ENCODE results near the gene CAMTA1.

The CAMTA1 gene

DNA sequence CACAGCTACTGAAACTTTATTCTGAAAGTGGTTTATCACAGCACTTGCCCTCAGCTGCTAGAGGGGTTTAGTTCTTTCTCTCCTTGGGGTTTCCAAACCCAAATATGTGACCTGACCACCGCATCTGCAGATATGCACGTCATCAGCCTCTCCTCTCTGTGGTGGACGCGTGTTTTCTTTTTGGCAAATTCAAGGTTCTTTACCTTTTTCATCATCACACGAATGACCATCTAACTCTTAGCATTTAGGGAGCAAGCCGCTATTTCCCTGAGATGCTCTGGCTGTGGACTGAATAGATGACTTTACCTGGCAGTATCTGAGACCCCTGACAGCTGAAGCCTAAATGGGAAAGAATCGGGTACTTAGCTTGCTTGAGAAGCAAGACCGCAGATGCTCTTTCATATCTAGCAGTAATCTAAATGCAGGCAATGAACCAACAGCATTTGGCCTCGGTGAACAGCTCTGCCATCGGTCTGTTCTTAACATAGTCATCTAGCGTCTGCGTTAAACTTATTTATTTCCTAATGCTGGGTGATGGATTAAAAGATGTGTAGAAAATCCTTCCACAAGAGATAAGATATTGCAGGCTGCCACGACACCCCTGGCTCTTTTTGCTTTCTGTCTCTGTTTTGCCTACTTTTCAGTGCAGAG, 463.4 kb downstream of the CAMTA1 start:
- DNase-seq: no peak

DNA sequence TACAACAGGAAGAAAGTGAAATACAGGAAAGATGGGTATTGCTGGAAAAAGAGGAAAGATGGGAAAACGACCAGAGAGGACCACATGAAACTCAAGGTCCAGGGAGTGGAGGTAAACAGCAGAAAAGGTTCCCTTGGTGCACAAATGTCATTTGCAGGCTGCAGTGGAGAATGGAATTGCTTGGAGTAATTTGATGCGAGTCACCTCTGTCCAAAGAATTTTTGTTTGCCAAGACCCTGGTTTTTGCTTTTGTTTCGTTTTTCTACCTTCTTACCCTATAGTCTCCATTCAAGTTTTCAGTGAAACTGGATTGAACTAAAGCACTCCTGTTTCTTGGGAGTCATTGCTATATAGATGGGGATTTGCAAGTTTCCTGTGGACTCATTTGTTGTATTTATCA, 464.3 kb downstream of the CAMTA1 start:
- DNase-seq: no peak

DNA sequence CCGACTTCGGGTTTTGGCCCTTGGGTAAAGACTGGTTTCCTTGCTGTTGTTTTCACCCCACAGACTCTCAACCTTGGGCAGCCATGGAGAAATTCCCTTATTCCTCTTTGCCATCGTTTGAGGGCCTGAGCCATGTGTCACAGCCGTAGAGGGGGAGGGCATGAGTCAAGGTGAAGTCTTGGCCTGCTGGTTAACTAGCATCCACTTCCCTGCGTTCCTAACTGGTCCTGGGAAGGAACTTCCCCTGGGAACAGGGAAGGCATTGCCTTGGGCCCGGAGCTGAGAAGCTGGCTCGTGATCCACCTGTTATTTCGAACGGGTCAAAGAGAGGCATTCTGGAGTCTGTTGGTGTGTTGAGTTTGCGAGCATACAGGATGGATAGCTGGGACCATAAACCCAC, 464.9 kb downstream of the CAMTA1 start:
- no peak for DNase-seq

DNA sequence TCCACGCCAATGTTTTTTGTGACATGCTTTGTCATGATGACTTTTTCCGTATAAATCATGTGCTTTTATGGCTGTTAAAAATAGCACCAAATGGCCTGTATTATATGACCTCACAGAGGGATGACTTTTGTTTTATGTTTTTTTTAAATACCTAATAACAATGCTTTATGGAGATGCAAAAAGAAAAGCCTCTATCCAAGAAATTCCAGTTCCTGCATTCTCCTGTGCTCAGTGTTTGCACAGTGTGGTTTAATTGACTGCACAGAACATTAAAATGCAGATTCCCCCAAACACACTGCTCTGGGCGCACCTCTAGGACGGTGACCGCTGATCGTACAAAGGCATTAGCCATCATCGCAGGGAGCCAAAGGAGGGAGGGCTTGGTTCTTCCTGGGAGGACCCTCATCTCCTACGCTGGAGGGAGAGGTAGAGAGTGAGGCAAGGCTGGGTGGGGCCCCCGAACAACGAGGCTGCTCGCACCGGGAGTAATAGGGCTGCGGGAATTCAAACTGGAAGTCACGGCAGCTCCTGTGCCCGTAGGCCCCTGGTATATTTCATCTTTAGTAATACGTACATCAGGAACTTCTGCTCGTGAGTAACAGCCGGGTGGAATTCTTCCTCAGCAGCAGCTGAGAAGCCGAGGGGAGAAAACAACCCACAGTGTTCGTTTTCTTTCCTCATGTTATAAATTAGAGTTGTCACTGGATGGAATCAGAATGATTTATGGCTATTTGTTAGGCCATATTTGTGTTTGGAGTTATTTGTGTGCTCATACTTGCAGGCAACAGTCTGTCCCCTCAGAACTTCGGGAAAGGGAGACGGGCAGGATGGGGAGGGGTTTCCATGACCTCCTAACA, 465.6 kb downstream of the CAMTA1 start:
- no peak for DNase-seq

DNA sequence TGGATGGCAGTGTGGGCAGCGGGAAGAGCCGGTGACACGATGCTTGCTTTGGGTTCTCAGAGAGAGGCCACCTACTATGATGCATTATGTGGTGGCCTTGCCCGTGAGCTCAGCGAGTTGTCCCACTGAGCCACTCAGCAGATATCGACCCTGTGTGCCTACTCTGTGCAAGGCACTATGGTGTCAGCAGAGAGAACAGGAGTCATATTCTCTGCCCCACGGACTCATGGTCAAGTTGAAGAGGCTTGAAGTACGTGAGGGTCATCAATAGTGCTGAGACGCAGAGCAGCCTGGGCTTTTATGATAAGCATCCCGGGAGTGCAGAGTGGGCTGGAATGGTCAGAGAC, 466.2 kb downstream of the CAMTA1 start:
- no peak for DNase-seq

DNA sequence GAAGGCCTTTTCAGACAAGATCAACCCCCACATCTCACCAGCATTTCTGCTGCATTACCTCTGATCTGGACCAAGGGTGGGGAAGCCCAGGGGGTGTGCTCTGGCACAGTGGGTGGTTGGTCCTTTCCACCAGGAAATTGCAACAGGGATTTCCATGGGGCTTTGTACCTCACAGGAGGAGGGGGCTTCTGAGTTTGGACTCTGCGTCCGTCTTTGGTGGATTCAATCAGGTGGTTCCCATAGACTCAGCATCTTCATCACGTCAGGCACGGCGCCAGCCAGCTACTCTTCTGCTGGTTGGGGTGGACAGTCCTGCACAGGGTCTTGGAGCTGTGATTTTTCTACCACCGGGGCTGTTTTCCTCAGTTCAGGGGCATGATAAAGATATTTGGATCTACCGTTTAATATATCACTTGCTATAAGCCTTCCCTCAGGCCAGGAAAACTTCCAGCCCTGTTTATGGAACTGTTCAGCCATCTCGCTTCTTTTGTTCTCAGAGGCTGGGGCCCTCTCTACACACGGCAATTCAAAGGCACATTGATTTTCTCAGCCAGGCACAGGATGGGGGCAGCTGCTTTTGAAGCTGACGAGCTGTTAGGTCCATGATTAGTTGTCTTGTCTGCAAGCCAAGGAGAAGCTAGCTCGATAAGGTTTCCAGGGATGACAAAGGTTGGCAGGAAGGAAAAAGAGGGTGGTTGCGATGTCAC, 467.3 kb downstream of the CAMTA1 start:
- DNase-seq: no peak

DNA sequence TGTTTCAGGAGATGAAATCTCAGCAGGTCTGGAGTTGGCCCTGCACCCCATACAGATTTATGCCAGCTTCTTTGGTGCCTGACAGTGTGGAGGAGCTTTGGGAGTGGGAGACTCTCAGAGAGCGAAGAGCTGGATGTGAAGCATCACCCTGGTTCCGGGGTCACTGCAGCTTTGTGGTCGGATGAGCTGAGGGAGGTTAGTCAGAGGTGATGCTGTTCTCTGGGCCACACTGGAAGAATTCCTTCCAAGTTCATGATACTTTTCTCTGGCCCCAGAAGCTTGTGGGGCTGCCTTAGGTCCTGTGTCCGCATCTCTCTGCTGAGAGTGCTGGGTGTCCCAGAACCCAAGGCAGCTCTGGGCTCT, 467.8 kb downstream of the CAMTA1 start:
- DNase-seq: no peak

DNA sequence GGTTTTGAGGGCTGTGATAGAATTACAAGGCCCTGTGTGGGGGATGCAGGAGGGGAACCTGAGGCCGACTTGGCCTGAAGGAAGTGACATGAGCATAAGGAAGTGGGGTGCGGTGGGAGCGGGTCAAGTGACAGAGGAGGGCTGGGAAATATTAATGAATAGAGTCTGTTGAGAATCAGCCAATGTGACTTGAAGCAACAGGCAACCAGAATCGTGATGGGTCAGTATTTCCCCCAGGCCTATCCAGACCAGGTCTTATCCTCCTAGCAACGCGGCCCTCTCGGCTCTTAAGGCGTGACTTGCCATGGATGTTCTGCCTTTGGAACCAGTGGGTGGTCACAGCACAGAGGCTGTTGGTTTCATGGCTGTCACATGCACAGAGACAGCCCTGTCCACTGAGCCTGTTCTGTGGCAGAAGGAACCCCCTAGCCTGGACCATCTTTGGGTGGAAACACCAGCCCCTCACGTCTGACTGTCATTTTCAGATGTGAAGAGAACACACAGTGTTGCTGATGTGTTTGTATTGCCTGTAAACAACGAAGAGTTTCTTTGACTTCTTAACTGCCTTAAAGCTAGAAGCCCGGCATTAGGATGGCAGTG, 468.8 kb downstream of the CAMTA1 start:
- no peak for DNase-seq

DNA sequence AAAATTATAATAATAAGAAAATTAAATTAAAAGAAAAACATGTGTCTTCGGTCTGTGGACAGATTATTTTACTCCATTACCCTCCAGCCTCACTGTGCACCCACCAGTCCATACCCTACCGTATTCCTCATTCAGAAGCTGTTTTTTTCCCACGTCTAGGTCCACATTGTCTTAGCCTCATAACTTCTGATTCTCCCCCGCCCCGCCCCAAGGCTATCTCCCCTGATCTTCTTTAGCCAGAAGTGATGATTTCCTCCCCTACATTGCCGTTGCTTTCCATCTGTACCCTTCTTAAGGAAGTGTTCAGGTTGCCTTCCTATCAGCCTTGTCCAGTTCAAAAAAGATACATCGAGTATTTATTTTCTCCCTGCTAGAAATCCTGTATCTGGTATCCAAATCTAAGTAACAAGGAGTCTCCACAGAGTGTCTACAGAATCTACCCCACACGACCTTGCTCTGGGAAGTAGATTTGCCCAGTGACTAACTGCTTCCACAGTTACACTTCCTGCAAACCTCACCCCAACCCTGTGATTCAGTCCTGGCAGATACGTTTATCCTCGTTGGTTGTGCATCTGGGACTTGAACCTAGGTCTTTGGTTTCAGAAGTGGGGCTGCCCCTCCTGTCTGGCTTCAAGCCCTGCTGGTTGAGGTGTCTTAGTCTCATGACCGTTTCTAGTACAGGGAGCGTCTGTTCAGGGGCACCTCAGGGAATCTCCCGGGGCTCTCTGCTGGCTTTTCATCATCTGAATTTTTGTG, 470.2 kb downstream of the CAMTA1 start:
- DNase-seq: peak; percentile 17

DNA sequence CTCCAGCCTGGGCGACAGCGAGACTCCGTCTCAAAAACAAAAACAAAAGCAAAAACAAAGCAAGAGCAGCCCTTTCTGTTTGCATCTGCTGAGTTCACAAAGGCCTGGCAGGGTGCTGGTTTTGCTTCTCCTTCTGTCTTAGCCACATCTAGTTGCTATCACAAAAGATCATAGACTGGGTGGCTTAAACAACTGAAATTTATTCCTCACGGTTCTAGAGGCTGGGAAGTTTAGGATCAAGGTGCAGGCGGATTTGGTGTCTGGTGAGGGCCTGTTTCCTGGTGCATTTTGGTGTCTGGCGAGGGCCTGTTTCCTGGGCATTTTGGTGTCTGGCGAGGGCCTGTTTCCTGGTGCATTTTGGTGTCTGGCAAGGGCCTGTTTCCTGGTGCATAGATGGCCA, 471.3 kb downstream of the CAMTA1 start:
- no peak for DNase-seq

DNA sequence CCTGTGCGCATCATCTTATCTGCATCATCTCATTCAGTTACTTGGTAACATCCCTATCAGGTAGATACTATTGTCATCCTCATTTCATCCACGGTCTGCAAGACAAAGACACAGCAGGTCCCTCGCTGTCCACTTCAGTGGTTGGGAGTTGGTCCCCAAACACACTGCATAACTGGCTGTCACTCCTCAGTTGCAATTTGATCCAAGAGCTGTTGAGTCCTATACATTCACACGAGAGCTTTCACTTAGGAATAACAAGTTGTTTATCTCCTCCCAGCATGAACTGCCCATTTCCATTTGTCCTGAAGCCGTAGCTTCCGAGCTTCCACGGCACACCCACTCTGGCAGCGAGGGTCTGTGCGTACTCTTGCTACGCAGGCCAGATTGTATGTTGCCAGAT, 472.0 kb downstream of the CAMTA1 start:
- DNase-seq: no peak

DNA sequence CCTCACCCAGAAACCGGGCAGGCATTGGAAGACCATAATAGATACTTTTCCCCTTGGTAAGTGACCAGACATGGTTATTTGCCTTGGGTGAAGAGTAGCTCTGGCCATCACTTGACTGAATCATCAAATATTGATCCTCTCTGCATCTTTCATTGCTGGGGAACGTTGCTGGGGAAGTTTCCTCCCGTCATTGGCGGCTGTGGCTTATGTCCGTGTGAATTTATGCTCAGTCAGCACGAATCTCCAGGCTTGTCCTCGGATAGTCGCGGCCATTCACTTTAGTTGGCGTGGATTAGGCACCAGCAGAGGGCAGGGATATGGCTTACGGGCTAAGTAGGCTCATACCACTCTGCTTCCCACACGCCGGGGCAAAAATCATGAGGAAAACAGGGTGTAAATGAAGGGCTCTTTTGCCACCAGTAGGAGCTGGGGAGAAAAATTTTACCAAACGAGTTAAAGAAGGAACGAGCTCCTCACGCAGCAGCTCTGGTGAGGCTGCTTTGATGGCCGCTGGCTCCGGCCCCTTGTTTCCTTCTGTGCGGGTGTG, 473.4 kb downstream of the CAMTA1 start:
- no peak for DNase-seq

DNA sequence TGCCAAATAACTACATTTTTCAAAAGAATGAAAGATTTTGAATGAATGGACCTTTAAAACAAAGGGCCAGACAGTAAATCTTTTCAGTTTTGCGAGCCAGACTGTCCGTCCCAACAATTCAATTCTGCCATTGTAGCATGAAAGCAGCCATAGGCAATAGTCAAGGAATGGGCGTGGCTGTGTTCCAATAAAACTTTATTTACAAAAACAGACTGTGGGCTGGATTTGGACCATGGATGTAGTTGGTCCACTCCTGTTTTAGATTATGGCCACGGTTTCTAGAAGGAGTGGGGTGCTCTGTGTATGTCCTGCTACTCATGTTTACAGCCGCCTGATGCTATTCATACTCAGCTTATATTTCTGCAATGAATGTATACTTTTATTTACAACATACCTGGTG, 474.7 kb downstream of the CAMTA1 start:
- DNase-seq: no peak

DNA sequence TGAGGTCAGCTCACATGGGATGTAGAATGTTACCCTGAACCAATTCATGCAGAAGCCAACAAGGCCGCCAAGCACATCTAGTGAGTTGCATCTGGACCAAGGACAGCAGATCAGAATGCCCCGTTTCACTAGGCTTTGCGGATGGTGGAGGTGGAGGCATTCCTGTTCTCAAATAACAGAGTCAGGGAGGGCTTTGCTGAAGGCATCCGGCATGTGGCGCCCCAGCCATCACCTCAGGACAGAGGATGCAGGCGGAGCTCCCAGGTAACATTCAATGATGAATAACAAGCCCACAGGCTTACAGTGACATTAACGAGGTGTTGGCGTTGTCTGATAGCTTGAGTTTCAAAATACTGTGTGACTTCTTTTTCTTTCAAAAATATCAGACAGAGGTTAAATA, 476.2 kb downstream of the CAMTA1 start:
- DNase-seq: no peak

DNA sequence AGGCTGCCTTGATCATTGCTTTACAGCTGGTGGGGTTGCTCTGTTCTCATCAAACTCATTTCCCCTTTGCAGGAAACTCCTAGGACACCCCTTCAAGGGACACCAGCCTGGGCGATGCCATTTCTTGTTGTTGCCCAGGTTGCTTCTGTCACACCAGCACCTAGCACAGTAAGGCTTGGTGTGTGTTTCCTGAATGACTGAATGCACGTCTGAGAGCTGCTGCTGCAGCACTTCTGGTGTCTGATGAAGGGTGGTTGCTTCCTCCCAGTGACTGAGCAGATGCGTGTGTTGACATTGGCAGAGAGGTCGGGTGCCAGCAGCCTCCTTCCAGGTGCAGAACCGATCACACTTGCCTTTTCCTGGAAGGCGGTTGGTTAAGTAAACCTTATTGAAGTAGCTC, 477.4 kb downstream of the CAMTA1 start:
- DNase-seq: no peak

DNA sequence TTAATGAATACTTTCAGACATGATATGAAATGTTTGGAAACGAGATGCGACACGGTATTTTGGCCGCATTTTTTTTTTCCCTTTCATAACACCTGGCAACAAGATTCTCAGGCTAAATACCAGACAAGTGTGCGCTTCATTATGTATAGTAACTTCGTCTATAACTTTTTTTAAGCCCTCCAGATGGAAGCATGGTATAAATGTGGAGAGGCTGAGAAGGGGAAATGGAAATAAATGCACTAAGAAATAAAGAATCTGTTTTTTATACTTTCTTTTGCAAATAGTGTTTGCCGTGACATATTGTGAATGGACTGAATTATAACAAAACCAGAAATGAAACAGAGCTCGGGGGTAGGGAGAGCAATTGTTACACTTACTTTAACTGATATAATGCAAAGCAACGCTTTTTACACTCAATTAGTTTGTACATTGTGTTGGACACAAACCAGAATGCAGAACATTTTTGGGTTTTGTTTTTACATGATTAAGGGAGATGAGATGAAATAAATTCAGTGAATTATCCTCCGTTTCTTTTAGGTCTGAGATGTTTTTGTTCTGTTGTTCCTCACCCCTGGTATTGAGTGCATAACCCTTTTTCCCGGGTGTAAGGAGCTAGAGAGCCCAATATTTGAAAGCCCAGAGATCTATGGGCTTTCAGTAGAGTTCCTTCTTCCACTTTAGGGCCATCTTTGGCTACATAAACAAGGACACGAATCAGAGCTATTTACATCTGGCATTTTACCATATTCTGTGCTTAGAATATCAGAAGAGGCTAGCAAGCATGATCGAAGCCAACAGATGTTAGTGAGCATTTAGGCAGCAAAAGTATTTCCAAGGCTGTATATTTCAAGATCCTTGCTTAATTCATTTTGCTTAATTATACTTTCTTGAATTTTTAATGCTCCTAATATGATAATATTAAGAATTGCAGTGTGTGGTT, 478.0 kb downstream of the CAMTA1 start:
- DNase-seq: no peak

DNA sequence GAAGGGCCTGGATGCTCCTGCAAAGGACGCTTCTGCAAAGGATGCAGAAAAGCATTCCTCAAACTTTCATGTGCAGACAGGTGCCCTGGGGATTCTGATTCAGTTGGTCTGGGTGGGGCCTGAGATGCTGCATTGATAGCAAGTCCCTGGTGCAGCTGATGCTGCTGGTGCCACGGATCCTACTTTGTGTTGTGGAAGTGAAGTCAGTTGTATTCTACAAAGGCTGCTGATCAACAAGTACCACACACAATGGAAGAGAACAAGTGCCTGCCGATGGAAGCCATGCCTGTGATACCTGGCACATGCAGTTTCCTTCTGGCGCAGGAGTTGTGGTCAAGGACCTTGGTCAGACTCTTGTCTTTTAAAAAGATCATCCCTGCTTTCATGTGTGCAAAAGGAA, 478.8 kb downstream of the CAMTA1 start:
- DNase-seq: no peak

DNA sequence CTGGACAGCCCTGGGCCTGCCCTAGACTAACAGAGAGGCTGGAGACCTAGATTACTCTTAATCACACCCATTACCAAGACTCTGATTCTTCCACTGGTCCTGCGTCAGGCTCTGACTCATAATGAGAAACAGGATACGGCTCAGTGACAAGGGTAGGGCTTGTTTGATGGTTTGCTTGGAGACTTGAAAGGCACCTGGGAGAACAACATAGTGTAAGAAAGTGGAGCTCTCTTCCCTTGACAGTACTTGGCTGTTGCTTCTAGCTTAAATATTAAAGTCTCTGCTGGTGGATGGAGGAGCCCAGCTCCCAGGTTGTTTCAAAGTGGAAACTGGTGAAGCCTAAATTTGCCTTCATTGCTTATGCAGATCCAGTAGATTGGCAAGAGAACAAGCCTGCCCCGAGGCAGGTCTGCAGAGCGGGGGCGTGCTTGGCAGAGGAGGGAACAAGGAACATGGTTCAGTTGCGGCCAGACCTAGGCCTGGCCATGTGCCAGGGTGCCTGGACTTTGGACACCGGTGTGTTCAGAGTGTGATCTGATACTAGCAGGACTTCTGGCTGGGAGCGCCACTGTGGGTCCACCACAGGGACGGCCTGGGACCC, 480.6 kb downstream of the CAMTA1 start:
- no peak for DNase-seq

DNA sequence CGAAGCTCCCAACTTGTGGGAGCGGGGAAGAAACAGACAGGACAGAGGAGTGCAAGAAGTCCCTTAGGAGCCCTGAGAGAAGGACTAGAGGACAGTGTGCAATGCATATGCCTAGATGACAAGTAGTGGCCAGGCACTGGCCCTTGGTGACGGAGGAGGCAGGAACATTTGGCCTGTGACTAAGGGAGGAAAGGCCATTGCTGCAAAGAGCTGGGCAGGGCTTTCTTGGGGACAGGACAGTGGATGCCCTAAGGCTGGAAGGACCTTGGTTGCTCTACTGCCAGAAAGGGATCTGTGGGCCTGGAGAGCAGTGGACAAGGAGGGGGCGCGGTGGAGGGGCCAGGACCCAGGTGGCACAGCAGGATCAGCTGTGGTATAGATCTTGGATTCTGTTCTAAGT, 481.3 kb downstream of the CAMTA1 start:
- no peak for DNase-seq

DNA sequence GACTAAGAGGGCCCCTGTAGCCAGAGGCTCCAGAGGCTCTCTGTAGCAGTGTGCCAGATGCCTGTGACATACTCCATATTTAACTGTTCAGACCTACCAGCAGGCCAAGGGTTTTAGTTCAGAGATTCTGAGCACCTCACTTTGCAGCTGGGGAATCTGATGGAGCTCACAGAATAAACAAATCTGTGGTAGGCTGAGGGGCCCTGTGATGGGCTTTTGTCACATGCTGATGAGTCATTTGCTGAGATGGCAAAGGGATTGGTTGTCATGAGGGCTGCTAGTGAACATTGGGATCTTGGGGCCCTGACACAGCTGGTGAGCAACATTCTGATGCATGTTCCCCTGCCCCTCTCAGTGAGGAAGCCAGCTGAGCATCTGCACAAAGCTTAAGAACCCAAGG, 482.2 kb downstream of the CAMTA1 start:
- no peak for DNase-seq

DNA sequence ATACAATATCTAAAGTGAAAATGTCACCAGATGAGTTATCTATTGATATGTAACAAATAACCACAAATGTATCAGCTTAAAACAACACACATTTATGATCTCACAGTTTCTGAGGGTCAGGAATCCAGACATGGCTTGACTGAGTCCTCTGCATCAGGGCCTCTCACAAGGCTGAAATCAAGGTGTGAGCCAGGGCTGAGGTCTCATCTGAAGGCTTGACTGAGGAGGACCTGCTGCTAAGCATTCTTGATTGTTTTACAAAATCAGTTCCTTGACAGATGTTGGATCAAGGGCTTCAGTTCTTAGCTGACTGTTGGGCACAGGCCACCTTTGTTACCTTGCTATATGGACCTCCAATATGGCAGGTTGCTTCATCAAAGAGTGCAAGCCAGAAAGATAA, 483.7 kb downstream of the CAMTA1 start:
- DNase-seq: no peak
